Vagina (tissue), 2 donors: ENCODE data around the gene CDH13.

Source experiments
- CTCF ChIP-seq, 3 experiments: fragments of 450-650 bp in 2 of 3; fragments of 200-600 bp in 1 of 3; sonication (generic) in 1 of 3; IDR thresholded peaks; one replicate each; pipeline ENCODE4 v1.5.1; 2017 to 2019; ENCODE audit warnings: antibody characterized with exemption in 3 of 3, mild to moderate bottlenecking in 2 of 3, moderate library complexity in 2 of 3
- POLR2A ChIP-seq, 2 donors: fragments of 450-650 bp; IDR thresholded peaks; one replicate each; pipeline ENCODE4 v1.6.1; 2017; ENCODE audit warnings: antibody characterized with exemption in 2 of 2, mild to moderate bottlenecking in 2 of 2, moderate library complexity in 2 of 2
- POLR2AphosphoS5 ChIP-seq, 2 donors: sonication (generic); formaldehyde crosslinking; IDR thresholded peaks; one replicate each; pipeline ENCODE4 v1.9.0; 2017; ENCODE audit warnings: antibody characterized with exemption in 2 of 2, mild to moderate bottlenecking in 2 of 2, low read depth in 1 of 2; ENCODE audit not compliant: insufficient read depth in 1 of 2

GRCh38 chr16:83113811-83114210 is 487.0 kb downstream of the CDH13 start:
- TF ChIP-seq CTCF (IDR thresholded peaks at IDR 0.05), result no peak
- no peak for TF ChIP-seq POLR2AphosphoS5 (IDR thresholded peaks at IDR 0.05; ENCODE audit: insufficient read depth in 1 of 2, low read depth in 1 of 2)
- TF ChIP-seq POLR2A (IDR thresholded peaks at IDR 0.05), result no peak
